Measurements from ENCODE around the gene PRKCA. TPM values are rescaled to one million over a fixed set of nuclear protein-coding genes. Genes with fewer than 3 reads are reported as not detected.
A peak's percentile ranks its signal among the peaks of the same experiment; 100 is the strongest.

The PRKCA gene
- total and polyA plus RNA-seq, 9 donors = 9.1 to 67.6 (median 37.2) TPM

DNA sequence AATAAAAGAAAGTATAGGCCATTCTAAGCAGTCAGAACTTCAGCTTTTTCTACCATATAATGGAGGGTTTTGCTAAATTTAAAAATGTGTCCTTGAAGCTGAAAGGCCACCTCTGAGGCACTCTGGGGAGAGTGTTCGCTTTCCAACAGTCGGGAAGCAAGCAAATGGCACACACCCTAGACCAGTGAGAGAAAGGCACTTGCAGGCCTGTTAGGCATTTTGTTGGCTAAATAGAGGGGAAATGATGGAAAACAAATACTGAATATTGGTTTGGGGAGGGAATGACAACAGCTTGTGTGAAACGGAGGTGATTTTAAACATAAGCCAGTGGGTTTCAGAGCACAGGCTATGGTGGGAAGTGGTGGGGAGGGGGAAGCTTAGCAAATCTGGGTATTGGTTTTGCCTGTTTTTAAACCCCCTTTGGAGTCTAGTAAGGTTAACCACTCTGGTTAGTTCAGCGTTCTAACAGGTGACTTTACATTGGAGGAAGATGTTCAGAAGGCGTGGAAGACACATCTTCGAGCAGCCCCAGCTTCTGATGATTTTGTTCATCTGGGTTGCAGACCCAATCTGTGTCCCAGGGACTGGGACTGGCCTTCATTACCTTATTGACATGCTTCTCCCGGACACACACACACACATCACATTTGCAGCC, 90.5 kb downstream of the PRKCA start:
- WGBS, 3 donors = 76 to 81% (median 80%) methylated on average over 7 of the region's 7 CpGs
- H3K27ac ChIP-seq = peak overlapping the region in 1 of 2 donors; percentile 22
- intact Hi-C loops (cut with DNase I) = no loop called here
- H3K36me3 ChIP-seq = no peaks in the 10 kb centered on the region
- TF ChIP-seq, protein P1, sequence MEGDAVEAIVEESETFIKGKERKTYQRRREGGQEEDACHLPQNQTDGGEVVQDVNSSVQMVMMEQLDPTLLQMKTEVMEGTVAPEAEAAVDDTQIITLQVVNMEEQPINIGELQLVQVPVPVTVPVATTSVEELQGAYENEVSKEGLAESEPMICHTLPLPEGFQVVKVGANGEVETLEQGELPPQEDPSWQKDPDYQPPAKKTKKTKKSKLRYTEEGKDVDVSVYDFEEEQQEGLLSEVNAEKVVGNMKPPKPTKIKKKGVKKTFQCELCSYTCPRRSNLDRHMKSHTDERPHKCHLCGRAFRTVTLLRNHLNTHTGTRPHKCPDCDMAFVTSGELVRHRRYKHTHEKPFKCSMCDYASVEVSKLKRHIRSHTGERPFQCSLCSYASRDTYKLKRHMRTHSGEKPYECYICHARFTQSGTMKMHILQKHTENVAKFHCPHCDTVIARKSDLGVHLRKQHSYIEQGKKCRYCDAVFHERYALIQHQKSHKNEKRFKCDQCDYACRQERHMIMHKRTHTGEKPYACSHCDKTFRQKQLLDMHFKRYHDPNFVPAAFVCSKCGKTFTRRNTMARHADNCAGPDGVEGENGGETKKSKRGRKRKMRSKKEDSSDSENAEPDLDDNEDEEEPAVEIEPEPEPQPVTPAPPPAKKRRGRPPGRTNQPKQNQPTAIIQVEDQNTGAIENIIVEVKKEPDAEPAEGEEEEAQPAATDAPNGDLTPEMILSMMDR (IDR thresholded peaks at IDR 0.05) = no peak
- TF ChIP-seq EP300 (IDR thresholded peaks at IDR 0.05) (no peak), POLR2A (IDR thresholded peaks at IDR 0.05) (no peak)
- H3K4me3 ChIP-seq = no peak overlapping the region
- H3K9me3 ChIP-seq = no peaks in the 10 kb centered on the region
- DNase-seq = no peak
- no peaks in the 10 kb centered on the region for H3K27me3 ChIP-seq
- H3K4me1 ChIP-seq (ENCODE audit: insufficient read depth) = peaks cover 4% of the 10 kb centered on the region

DNA sequence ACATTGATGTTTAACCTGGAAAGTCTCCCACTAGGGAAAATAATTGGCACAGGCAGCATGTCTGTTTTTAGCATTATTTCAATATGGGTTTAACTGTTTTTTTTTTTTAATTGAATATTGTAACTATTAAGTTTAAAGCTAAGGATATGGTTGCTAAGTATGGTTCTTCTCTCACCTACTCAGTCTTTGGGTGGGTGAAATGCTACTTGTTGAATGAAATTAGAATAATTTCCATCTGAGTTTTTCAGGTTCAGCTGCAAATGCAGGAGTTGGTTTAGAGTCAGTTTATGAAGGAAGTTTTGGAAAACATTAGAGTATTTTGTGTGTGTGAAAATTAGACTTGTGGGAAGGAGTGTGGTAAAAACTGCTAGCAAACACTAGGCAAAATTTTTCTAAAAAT, 93.5 kb downstream of the PRKCA start:
- peaks cover 4% of the 10 kb centered on the region for H3K4me1 ChIP-seq (ENCODE audit: insufficient read depth)

DNA sequence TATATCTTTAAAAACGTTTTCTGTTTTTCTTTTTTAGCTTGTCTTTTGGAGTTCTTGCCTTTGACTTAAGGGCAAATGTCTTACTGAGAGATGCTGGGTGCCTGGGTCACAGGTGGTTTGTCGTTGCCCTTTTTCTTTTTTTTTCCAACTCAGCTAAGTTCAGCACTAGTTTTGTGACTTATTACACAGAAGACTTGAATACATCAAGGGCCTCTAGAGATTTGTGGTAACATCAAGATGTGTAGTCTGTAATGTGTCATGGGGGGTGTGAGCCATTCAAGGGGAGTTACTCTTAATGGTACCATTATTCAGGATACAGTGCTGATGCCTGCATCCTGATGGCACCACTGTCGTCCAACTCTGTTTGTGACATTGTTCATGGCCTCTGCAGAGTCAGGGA, 95.1 kb downstream of the PRKCA start:
- Histone ChIP-seq H3K36me3 (no peaks in the 10 kb centered on the region), H3K27me3 (no peaks in the 10 kb centered on the region), H3K27ac (no peak overlapping the region), H3K4me3 (no peak overlapping the region), H3K9me3 (no peaks in the 10 kb centered on the region), H3K4me1 (ENCODE audit: insufficient read depth) (peaks cover 5% of the 10 kb centered on the region)
- WGBS, 3 donors = 77 to 84% (median 82%) methylated on average over 3 of the region's 3 CpGs
- DNase-seq = no peak
- TF ChIP-seq, protein P1 (IDR thresholded peaks at IDR 0.05) = no peak
- intact Hi-C loops (cut with DNase I) = no loop called here

More for the DNA sequence above, 93.5 kb downstream of the PRKCA start:
- TF ChIP-seq POLR2A (IDR thresholded peaks at IDR 0.05) (no peak), EP300 (IDR thresholded peaks at IDR 0.05) (no peak)
- Histone ChIP-seq H3K27me3 (no peaks in the 10 kb centered on the region), H3K36me3 (no peaks in the 10 kb centered on the region), H3K27ac (no peak overlapping the region), H3K9me3 (no peaks in the 10 kb centered on the region), H3K4me3 (no peak overlapping the region)
- no peak for DNase-seq
- intact Hi-C loops (cut with DNase I) = no loop called here

DNA sequence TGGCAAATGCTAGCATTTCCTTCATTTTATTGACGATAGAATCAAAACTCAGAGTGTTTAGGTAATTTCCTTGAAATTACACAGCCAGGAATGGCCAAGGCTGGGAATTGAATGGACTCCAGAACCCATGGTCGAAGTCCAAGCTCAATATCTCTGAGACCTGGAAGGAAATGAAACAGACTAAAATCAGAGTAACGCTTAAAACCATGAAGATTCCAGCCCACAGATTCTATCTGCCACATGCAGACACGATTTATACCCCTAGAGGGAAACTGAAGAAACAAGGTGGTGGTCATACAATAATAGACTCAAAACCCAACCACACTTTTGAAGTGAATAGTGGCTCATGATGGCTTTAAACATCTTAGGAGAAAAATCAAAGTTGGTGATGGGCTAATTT, 95.6 kb downstream of the PRKCA start:
- H3K36me3 ChIP-seq = no peaks in the 10 kb centered on the region
- peaks cover 2% of the 10 kb centered on the region for H3K4me1 ChIP-seq (ENCODE audit: insufficient read depth)
- no peak for TF ChIP-seq POLR2A (IDR thresholded peaks at IDR 0.05)
- TF ChIP-seq EP300 (IDR thresholded peaks at IDR 0.05) = no peak
- TF ChIP-seq, protein P1 (IDR thresholded peaks at IDR 0.05) = no peak
- DNase-seq = no peak
- H3K27me3 ChIP-seq = no peaks in the 10 kb centered on the region
- H3K9me3 ChIP-seq = no peaks in the 10 kb centered on the region
- WGBS, 3 donors = 44 to 66% (median 52%) methylated on average over 4 of the region's 4 CpGs
- intact Hi-C loops (cut with DNase I) = no loop called here
- H3K4me3 ChIP-seq = no peak overlapping the region
- H3K27ac ChIP-seq = no peak overlapping the region

DNA sequence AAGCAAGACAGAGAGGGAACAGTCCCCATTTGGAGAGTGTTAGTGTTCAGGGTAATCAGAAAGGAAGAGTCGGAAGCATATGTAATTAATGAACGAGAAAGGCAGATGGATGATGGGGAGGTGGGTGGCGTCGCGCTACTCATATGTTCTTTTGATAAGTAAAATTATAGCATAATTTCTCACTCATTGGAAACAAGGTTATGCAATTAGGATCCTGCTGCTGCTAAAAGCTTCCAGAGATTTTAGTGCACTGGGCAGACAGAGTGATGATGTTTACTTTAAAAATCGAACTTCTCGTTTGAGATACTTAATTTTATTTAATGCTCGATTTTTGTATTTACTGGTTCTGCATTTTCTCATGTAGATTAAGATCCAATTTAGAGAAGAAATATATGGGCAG, 96.2 kb downstream of the PRKCA start:
- Histone ChIP-seq H3K27me3 (no peaks in the 10 kb centered on the region), H3K9me3 (no peaks in the 10 kb centered on the region), H3K4me3 (no peak overlapping the region), H3K27ac (no peak overlapping the region), H3K36me3 (no peaks in the 10 kb centered on the region), H3K4me1 (ENCODE audit: insufficient read depth) (peaks cover 2% of the 10 kb centered on the region)
- no peak for DNase-seq
- 64 to 84% (median 77%) methylated on average over 8 of the region's 8 CpGs for WGBS, 3 donors
- TF ChIP-seq POLR2A (IDR thresholded peaks at IDR 0.05) (no peak), EP300 (IDR thresholded peaks at IDR 0.05) (no peak)
- TF ChIP-seq, protein P1 (IDR thresholded peaks at IDR 0.05) = no peak
- intact Hi-C loops (cut with DNase I) = no loop called here

Measured in ovary (tissue), 9 donors.